HL-60/S4 treated with phorbol 12-myristate 13-acetate at 8.2 ng/mL for 4 days and 3 days (cell line): ENCODE measurements around the gene CDH23.

Experiments
- in situ Hi-C: fragments of 300-500 bp; cut with MboI; formaldehyde crosslinking; loops from 2 replicates; pipeline ENCODE4 v1.15.0; 2022; ENCODE audit warnings: low sequenced_read_pairs

CDH23 gene

GRCh38 chr10:71694039-71694501, 297.4 kb downstream of the CDH23 start:
- in situ Hi-C loops, result no loop called here

DNA sequence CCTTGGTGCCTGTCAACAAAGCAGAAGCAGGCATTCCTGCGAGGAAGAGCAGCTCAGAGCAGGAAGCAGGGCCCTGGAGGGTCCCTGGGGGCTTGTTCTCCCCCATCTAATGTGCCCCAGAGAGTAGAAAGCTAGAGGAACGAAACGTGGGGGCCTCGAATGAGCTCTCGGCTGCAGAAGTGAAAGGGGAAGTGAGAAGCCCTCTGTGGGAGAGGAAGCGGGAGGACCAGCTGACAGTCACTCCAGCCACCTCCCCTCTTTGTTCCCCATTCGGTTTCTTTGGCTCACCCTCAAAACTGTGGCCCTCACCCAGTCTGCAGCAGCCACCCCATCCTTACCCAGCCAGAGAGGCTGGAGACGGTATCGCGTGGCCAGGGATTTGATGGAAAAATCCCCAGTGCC, 297.8 kb downstream of the CDH23 start:
- in situ Hi-C loops, result no loop called here

DNA sequence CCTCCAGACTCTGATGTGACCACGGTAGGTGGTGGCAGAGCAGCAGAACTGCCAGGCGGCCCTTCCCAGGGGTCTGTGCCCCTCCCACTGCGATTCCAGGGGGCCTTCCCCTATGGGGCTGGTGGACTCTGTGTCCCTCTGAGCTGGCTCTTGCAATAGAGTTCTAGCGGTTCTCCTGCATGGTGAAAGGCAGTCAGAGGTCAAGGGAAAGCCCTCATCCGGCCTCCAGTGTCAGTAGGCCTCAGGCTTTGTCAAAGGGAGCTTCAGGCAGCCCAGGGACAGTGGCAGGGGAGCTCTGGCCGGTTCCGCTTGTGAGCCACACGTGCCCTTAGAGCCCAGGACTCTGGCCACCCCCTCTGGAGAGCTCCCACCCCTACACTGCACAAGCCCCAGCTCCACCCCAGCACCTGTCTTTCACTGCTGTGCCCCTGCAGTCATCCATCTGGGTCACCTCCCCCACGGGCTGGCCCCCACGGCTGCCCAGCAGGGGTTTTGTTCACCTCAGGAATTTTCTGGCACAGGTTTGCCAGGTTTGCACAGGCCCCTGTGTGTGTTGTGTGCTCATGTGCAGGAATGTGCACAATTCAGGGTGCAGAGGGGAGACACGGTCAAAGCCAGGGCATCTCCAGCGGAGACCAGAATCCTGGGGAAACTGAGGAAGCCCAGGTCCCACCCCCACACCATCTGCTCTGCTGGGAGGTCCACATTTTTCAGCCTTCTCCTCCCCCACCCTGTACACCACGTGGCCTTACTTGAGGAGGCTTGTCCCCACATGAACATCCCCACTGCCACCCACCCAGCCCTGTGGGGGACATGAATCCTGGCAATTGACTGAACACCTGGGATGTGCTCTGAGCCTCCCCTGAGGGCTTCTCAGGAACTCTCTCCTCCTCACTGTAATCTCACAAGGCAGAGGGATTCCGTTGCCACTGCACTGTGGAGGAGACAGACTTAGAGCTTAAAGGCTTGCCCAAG, 299.1 kb downstream of the CDH23 start:
- in situ Hi-C loops, result no loop called here

DNA sequence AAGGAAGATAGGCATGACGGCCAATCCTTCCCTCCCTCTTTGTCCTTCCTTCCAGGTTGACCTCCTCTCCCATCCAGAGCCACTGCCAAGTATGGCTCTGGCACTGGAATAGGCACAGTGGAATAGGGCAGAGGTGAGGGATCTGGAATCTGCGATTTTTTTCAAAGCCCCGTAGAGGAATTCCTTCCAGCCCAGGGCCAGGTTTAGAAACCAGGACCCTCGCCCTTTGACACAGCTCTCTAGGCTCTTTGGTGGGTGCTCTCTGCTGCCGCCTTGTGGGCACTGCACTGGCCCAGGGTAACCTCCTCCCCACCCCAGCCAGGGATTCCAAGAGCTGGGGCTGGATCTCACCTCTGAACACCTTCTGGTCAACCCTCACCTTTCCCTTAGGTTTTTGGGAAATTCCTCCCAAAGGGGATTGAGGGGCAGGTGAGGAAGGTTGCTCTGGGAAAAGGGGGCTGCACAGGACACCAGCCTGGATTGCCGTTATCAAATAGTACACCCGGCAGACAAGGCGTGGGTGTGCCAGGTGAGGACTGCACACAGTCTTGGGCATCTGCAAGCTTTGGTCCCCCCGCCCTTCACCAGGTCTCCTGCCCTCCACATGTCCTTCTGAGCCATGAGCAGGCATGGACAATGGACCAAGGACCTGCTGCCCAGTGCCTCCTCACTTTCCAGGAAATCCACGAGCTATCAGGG, 300.1 kb downstream of the CDH23 start:
- in situ Hi-C loops, result no loop called here

DNA sequence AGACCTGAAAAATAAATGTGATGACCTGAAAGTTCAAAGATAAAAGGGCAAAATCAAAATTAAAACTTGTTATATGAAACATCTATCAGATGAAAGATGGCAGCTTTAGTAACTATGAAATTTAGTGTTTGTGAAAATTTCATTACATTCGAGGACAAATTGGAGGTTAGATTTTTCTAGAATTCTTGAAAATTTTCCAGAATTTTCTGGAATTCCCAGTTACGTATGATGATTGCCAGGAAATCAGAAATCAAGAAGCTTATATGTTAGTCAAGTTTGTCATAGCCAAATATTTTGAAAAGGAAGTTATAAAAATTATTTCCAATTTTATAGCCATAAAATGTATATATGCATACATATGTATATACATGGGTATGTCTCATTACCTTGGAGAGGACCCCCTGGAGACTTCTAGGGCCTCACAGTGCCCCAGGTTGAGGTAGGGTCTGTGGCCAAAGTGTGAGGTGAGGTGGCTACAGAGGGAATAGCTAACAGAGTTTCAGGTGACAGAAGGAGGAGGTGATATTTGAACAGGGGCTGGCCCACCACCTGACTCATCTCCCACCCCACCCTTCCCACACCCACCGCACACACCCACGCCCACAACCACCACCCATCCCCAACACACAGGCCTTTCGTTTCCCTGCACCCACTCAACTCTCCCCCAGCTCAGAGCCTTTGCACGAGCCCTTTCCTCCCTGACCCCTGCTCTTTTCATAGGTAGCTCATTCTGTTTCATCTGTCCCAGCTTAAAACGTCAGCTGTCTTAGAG, 301.4 kb downstream of the CDH23 start:
- in situ Hi-C loops, result no loop called here

- in situ Hi-C loops, result no loop called here
Observed at GRCh38 chr10:71698737-71699136, 302.0 kb downstream of the CDH23 start.

GRCh38 chr10:71700731-71701368, 304.1 kb downstream of the CDH23 start:
- in situ Hi-C loops, result loop anchor here (10.0 kb wide), 1 partner anchor 386 kb away; the partner anchor contains the start of gene SLC29A3

DNA sequence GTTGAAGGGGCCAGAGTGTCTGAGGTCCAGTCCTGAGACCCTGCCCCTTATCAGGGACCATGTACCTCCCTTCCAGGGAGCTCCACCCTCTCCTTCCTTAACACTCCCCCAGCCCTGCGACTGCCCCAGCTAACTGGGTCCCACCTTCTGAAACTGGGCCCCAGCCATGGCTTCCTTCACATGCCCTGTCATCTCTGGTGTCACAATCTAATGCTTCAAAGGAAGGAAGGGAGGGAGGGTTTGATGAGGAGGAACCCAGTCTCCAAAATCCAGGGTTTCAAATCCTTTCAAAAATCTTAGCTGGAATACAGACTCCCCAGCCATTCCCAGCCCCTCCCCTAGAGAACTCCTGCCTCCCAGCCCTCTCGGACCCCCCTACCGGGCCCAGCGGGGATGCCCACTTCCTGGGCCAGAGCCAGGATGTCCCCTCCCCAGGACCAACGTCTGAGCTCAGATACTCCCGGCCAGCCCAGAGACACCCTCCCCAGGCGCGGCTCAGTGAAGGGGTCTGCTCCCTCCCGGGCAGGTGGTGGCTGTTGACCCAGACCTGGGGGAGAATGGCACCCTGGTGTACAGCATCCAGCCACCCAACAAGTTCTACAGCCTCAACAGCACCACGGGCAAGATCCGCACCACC, 304.9 kb downstream of the CDH23 start:
- in situ Hi-C loops, result loop anchor here (10.0 kb wide), 1 partner anchor 387 kb away; the partner anchor contains the start of gene SLC29A3

DNA sequence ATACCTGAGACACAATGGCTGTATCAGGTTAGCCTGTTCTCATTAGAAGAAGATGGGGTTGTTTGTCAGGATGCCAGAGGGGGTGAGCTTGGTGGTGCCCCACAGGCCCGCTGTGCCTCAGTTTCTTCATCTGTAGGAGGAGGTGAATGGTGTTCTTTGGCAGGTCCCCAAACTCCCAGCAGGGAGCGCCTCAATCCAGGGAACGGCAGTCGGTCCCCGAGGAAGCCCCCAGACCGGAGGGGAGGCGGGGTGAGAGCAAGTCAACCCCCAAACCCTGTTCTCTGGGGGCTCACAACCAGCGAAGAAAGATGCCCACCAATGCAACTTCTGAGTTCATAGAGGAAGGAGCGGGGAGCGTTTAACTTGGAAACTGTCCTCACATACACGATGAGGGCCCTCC, 306.9 kb downstream of the CDH23 start:
- in situ Hi-C loops, result loop anchor here (10.0 kb wide), 1 partner anchor 389 kb away; the partner anchor contains the start of gene SLC29A3

DNA sequence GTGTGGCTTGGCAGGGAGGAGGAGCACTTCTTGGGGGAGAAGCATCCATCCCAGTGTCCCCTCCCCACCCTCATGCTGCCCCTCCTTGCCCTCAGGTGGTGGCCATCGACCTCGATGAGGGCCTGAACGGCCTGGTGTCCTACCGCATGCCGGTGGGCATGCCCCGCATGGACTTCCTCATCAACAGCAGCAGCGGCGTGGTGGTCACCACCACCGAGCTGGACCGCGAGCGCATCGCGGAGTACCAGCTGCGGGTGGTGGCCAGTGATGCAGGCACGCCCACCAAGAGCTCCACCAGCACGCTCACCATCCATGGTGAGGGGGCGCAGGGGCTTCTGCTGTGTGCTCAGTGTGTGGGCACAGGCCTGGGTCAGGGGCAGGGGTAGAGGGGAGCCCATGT, 308.1 kb downstream of the CDH23 start:
- in situ Hi-C loops, result loop anchor here (10.0 kb wide), 1 partner anchor 390 kb away; the partner anchor contains the start of gene SLC29A3

DNA sequence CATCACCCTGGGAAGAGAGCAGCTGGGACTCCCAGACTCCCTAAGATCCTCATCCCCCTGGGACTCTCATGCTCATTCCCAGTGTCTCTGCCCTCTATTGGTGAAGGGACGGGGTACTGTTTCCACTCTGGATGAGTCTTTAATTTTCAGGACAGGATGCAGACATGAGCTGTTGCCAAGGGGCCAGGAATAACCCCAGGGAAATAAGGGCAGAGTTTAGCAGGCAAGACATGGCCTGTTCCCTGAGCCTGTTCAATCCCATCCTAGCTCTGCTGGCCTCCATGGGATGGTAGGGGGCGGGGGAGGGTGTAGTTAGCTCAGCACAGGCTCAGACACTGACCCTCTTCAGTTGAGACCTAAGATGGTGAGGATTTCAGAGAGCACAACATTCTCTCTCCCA, 308.9 kb downstream of the CDH23 start:
- in situ Hi-C loops, result loop anchor here (10.0 kb wide), 1 partner anchor 391 kb away; the partner anchor contains the start of gene SLC29A3

DNA sequence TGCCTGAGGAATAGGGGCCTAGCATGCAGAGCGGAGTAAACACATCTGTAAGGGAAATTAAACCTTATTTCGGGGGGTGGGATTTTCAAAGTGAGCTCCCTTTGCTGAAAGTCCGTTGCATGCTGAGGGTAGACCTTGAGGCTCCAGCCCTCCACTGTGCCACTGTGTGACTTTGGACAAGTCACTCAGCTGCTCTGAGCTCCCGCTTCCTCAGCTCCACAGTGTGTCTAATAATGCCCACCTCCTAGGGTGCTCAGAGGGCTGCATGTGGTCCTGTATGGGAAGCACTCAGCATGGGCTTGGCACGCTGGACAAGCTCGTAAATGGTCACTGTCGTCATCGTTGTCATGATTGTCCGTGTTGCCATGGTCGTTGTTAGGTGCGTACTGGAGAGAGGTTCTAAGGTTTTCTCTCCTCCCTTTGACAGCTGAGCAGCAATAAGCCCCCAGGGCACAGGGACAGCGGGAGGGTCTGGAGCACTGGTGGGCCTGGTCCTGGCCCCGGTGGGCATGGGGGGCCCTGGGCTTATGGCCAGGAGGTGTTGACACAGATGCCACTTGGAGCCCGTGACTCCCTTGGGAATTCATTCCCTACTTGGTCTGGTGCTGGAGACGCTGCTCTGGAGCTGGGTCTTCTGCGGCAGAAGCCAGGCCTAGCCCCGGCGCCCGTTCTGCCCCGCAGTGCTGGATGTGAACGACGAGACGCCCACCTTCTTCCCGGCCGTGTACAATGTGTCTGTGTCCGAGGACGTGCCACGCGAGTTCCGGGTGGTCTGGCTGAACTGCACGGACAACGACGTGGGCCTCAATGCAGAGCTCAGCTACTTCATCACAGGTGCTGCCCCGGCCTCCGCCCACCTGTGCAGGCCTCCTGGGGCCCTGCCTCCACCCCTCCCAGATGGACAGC, 309.7 kb downstream of the CDH23 start:
- in situ Hi-C loops, result loop anchor here (10.0 kb wide), 1 partner anchor 392 kb away; the partner anchor contains the start of gene SLC29A3

DNA sequence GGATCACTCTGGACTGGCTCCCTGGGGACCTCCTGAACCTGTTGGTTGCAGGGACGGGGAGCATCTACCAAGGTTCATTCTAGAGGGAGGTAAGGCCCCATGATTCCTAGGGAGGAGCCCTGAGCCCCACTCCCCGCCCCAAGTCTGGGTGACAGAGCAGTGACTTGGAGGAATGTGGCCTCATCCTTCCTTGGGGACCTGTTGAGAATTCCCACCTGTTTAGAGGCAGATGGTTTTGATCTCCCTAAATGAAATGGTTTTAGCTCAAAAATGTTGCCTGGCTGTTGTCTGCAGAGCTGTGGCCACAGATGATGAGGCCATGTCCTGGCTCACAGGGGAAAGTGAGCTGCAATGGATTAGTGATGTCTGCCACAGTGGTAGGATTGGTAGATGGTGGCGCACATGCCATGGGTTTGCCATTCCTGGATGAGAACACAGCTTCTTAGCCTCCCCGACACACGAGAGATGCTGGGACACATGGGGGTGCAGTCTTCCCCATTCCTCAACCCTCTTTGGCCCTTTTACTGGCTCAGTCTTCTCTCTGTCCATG, 310.6 kb downstream of the CDH23 start:
- in situ Hi-C loops, result loop anchor here (10.0 kb wide), 1 partner anchor 393 kb away; the partner anchor contains the start of gene SLC29A3

DNA sequence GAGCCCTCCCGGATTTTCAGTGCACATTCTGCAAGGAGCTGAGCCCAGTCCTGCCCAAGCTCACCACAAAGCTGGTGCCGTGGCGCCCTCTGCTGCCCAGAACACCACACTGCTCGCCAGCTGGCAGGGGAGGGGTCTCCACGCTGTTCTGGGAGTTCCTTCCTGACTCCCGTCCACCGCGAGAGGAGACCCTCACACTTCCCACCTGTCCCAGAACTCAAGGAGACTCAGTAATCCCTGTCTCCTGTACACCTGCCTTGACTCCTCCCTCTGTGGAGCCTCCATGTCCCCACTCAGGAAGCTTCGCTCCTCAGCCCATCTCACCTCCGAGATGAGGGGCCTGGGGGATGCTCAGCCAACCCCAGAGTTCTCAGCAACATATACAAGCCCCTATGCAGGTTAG, 311.6 kb downstream of the CDH23 start:
- in situ Hi-C loops, result loop anchor here (10.0 kb wide), 1 partner anchor 394 kb away; the partner anchor contains the start of gene SLC29A3

- in situ Hi-C loops, result loop anchor here (10.0 kb wide), 1 partner anchor 394 kb away; the partner anchor contains the start of gene SLC29A3
Observed at GRCh38 chr10:71708897-71709882, 312.5 kb downstream of the CDH23 start.

GRCh38 chr10:71710519-71710918, 313.8 kb downstream of the CDH23 start:
- in situ Hi-C loops, result no loop called here
